Fibroblast of villous mesenchyme (primary cell): ENCODE results near the gene ACTR5. TPM values are rescaled to one million over a fixed set of nuclear protein-coding genes. Genes with fewer than 3 reads are reported as not detected.

Experiments used
- DNase-seq: peaks from one replicate; pipeline ENCODE4 v3.0.0-alpha.2; 2010; ENCODE audit warnings: low read depth
- H3K4me3 ChIP-seq: 2 replicates; pipeline ENCODE4 v1.5.1; 2011; ENCODE audit warnings: low read depth, mild to moderate bottlenecking, low read length
- total RNA-seq: library from RNA; depleted of rRNA; stranded (reverse); fragments of >200 nt; gene quantifications from 2 replicates; pipeline ENCODE4 v1.2.3, GENCODE V29; 2012
- TF ChIP-seq, protein P1 (sequence below): IDR thresholded peaks from 2 replicates; pipeline ENCODE4 v1.5.1; 2012; ENCODE audit warnings: low read depth, mild to moderate bottlenecking, low read length; ENCODE audit not compliant: insufficient read depth

Gene ACTR5
- total RNA-seq, 1 donor = 7.8 TPM

DNA sequence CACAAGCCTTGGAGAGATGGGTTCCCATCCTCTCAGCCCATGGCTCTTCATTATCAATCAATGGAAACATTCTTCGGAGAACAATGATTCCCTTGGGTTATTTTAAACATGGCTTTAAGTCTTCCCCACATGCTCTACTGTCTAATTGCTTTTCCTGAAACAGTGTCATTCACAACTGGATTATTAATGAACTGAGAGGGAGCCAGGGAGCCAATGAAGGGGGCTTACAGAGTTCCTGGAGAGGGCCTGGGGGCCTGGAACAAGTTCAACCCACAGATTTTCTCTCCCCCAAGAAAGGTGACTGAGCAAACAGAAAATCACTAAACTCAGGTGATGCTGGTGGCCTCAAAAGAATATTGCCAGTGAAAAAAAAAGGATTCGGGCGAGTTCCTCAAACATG is 56.0 kb downstream of the ACTR5 start:
- DNase-seq = no peak
- no peak overlapping the region for H3K4me3 ChIP-seq
- TF ChIP-seq, protein P1, sequence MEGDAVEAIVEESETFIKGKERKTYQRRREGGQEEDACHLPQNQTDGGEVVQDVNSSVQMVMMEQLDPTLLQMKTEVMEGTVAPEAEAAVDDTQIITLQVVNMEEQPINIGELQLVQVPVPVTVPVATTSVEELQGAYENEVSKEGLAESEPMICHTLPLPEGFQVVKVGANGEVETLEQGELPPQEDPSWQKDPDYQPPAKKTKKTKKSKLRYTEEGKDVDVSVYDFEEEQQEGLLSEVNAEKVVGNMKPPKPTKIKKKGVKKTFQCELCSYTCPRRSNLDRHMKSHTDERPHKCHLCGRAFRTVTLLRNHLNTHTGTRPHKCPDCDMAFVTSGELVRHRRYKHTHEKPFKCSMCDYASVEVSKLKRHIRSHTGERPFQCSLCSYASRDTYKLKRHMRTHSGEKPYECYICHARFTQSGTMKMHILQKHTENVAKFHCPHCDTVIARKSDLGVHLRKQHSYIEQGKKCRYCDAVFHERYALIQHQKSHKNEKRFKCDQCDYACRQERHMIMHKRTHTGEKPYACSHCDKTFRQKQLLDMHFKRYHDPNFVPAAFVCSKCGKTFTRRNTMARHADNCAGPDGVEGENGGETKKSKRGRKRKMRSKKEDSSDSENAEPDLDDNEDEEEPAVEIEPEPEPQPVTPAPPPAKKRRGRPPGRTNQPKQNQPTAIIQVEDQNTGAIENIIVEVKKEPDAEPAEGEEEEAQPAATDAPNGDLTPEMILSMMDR = no peak

DNA sequence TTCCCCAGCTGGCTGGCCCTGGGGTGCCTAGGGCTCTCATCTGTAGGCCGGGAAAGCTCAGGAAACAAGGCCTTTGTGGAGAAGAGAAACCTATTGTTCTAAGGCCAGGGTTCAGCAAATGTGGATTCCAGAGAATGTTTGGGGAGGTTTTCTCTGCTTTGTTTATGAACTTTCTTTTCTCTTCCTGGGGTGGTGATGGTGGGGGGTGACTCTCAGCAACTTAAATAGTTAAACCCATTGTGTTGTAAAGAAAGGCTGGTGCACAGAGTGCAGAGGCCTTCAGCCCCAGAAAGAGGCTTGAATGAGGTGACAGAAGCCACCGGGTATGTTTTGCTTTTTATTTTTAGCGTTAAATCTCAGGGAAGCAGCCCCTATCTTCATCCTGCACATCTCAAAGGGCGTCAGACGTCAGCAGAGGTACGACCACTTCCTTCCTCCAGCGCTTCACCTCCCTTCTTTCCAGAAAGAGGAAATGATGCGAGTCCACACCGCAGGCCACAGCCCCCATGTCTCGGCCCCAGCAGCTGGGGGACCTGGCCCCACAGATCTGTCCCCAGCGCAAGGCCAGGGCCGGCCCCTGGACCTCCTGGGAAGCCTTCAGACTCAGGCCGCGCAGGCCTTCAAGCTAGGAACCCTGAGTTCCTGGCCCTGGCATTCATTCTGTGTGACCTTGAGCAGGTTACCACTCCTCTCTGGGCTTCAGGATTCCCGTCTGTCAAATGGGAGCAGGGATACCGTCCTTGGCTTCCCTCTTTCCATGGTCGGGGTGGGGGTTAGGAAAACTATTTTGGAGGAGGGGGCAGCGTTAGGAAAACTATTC is 56.6 kb downstream of the ACTR5 start:
- no peak overlapping the region for H3K4me3 ChIP-seq
- TF ChIP-seq, protein P1 = no peak
- no peak for DNase-seq

DNA sequence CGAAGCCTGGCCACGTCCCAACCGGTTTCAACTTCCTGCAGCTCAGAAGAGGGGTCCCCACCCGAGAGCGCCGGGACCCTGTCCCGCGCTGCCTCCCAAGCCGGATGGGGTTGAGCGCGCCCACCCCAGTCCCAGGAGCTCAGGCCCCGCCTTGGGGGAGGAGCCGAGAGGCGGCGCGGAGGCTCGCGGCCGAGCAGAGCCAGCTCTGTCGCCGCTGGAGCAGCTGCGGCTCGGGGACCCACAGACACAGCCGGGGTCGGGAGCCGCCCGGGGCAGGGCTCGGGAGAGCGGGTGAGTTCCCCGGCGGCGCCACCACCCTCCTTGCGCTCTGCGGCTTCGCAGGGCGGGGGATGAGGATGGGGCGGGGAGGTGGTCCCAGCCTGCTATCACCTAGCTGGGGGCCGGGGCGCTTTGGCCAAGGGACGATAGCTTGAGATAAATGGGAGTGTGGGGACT is 57.3 kb downstream of the ACTR5 start, which contains the start of gene PPP1R16B:
Gene PPP1R16B, plus strand, starts transcription at position 196 of the 456 bp plus-strand sequence. CDS start 30,229 bp downstream, outside the sequence.
- peak within 1 kb of the TSS; percentile 48 for H3K4me3 ChIP-seq
- DNase-seq = no peak
- TF ChIP-seq, protein P1 = no peak

DNA sequence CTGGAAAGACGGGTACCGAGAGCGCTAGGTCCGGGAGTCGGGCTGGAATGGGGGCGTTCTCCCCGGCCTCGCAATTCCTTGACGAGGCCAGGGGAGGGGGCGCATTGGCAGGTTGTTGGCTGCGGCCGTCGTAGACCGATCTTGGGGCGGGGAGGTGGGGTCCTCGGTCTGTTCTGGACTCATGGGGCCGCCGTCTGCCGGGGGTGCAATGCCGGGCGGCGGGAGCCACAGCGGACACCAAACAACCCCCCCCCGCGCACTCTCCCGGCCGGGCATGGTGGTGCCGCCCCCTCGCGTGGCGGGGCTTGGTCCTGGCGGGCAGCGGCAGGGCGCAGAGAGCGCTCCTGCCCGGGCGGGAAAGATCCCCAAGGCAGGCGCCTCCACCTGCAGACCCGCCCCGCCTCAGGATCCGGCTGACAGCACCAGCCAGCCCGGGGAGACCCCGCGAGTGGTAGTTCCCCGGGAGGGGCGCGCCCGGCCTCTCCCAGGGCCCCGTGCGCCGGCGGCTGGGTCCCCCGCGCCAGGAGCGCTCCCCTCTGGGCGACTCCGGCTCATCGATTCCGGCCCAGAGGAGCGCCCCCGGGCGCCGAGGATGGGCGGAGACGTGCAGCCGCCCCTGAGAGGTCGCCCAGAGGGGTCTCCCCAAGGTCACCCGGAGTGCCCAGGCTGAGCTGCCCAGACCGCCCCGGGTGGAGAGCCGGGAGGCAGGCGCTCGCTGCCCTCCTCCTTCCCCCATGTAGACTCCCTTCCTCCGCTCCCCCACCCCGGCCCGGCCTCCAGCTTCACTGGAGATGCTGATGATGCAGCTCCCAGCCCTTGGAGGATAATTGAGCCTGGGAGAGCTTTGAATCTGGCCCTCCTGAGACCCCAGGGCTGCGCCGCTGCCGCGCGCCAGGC is 57.9 kb downstream of the ACTR5 start:
- peak overlapping the region; percentile 48 for H3K4me3 ChIP-seq
- DNase-seq = no peak
- TF ChIP-seq, protein P1 = no peak

DNA sequence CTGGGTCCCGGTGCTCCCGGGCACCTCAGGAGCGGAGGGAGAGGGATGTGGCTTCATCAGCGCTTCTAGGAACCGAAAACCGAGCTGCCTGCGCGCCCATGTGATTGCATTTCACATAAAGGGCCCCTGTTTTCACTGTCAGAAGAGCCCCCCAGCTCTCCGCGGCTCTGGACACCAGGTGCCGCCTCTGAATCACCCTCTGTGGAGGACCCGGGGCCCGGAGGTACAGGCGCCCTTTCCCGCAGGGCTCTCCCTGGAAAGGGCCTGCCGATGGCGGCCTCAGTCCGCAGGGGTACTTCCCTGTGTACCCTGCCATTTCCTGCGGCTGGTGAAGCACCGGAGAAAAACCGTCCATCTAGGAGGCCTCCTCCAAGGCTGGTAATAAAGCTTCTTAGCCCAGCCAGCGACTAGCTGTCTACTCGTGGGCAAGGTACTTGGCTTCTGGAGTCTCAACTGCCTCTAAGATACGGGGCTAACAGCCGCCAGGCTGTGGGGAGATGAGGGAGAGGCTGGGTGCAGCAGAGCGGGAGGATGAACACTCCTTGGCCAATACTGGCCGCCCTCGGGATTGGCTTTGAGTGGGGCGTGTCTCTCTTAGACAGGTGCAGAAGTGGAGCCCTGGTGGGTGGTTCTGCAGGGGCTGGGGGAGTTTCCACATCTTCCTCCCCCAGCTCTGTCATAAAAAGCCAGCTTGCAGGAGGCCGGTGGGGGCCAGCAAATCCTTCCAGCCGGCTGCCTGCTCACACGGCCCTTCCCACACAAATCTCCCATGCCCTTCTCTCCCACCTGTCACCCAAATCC is 58.8 kb downstream of the ACTR5 start:
- no peak overlapping the region for H3K4me3 ChIP-seq
- DNase-seq = no peak
- TF ChIP-seq, protein P1 = no peak

DNA sequence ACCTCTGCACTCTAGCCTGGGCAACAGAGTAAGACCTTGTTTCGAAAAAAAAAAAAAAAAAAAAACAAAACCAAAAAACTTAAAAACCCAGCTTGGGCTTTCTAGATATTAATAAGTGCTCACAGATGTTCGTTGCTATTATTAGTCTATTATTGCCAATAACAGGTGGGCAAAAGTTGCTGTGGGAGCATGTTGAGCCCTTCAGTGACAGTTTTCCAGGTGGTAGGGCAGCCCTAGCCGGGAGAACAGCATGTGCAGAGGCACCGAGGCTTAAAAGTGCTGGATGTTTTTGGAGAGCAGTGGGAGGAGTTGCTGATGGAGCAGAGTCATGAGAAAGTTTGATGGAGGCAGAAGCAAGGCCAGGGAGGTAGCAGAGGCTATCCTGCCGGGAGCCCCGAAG is 61.7 kb downstream of the ACTR5 start:
- TF ChIP-seq, protein P1 = no peak
- no peak for DNase-seq

More for the DNA sequence above, 61.7 kb downstream of the ACTR5 start:
- no peak overlapping the region for H3K4me3 ChIP-seq
